Coronary artery (tissue), 2 donors: ENCODE results near the gene SLMAP.

Source experiments
- DNase-seq: peaks from one replicate; pipeline ENCODE4 v3.0.0-alpha.2; 2017; ENCODE audit warnings: low spot score
- H3K27ac ChIP-seq, 2 donors: fragments of 200-600 bp; sonication (generic); one replicate each; pipeline ENCODE4 v1.5.1; 2016 to 2019
- H3K4me3 ChIP-seq: fragments of 200-600 bp; sonication (generic); 2 replicates; pipeline ENCODE4 v1.5.1; 2016; ENCODE audit warnings: mild to moderate bottlenecking, moderate library complexity
- CTCF ChIP-seq: fragments of 200-600 bp; sonication (generic); IDR thresholded peaks from one replicate; pipeline ENCODE4 v1.5.1; 2019; ENCODE audit warnings: antibody characterized with exemption

SLMAP gene

GRCh38 chr3:57837686-57838085 is 81.6 kb downstream of the SLMAP start:
- no peak for DNase-seq
- no peak overlapping the region for H3K27ac ChIP-seq
- no peak overlapping the region for H3K4me3 ChIP-seq
- TF ChIP-seq CTCF, result no peak

GRCh38 chr3:57838627-57839026 is 82.5 kb downstream of the SLMAP start:
- Histone ChIP-seq H3K27ac (no peak overlapping the region), H3K4me3 (no peak overlapping the region)
- TF ChIP-seq CTCF, result no peak
- DNase-seq, result no peak

GRCh38 chr3:57840473-57840872 is 84.4 kb downstream of the SLMAP start:
- DNase-seq, result no peak
- no peak overlapping the region for H3K27ac ChIP-seq
- no peak for TF ChIP-seq CTCF
- no peak overlapping the region for H3K4me3 ChIP-seq

- no peak for TF ChIP-seq CTCF
- DNase-seq, result no peak
- Histone ChIP-seq H3K27ac (no peak overlapping the region), H3K4me3 (no peak overlapping the region)
These were observed 85.7 kb downstream of the SLMAP start for GRCh38 chr3:57841818-57842217.

GRCh38 chr3:57848177-57848738 is 92.1 kb downstream of the SLMAP start:
- no peak overlapping the region for H3K27ac ChIP-seq
- no peak overlapping the region for H3K4me3 ChIP-seq
- no peak for TF ChIP-seq CTCF
- no peak for DNase-seq

GRCh38 chr3:57851304-57851703 is 95.2 kb downstream of the SLMAP start:
- Histone ChIP-seq H3K27ac (no peak overlapping the region), H3K4me3 (no peak overlapping the region)
- no peak for DNase-seq
- no peak for TF ChIP-seq CTCF

GRCh38 chr3:57852896-57853295 is 96.8 kb downstream of the SLMAP start:
- no peak overlapping the region for H3K27ac ChIP-seq
- no peak for DNase-seq
- TF ChIP-seq CTCF, result no peak

More at GRCh38 chr3:57852896-57853295, 96.8 kb downstream of the SLMAP start:
- H3K4me3 ChIP-seq, result no peak overlapping the region
